Neutrophil (primary cell): ENCODE measurements around the gene OAT.

ENCODE experiments used
- H3K27ac ChIP-seq: fragments of 200-600 bp; sonication (generic); 2 replicates; pipeline ENCODE4 v1.5.1; 2016; ENCODE audit warnings: mild to moderate bottlenecking, moderate library complexity
- H3K27me3 ChIP-seq: fragments of 200-600 bp; sonication (generic); 2 replicates; pipeline ENCODE4 v1.6.0; 2016; ENCODE audit warnings: mild to moderate bottlenecking
- H3K36me3 ChIP-seq: fragments of 200-600 bp; sonication (generic); 2 replicates; pipeline ENCODE4 v1.5.1; 2017
- H3K4me1 ChIP-seq, 2 experiments: fragments of 200-600 bp in 1 of 2; sonication (generic) in 1 of 2; 1 replicate in 1 of 2; 2 replicates in 1 of 2; pipeline versions ENCODE4 v1.5.1 to v1.6.1; 2013 to 2016; ENCODE audit warnings: low read depth in 1 of 2, low read length in 1 of 2, mild to moderate bottlenecking in 1 of 2, moderate library complexity in 1 of 2; ENCODE audit not compliant: control insufficient read depth in 1 of 2, insufficient read depth in 1 of 2
- H3K4me3 ChIP-seq, 2 experiments: fragments of 200-600 bp in 1 of 2; sonication (generic) in 1 of 2; 1 replicate in 1 of 2; 2 replicates in 1 of 2; pipeline ENCODE4 v1.5.1; 2013 to 2016; ENCODE audit warnings: low read depth in 1 of 2, low read length in 1 of 2, mild to moderate bottlenecking in 1 of 2, moderate library complexity in 1 of 2
- H3K9me3 ChIP-seq: fragments of 200-600 bp; sonication (generic); 2 replicates; pipeline ENCODE4 v1.5.1; 2016
- CTCF ChIP-seq: fragments of 200-600 bp; sonication (generic); IDR thresholded peaks from 2 replicates; pipeline ENCODE4 v1.5.1; 2016; ENCODE audit warnings: antibody characterized with exemption

Gene OAT

GRCh38 chr10:124388823-124389612, 29.7 kb downstream of the OAT start:
- H3K27ac ChIP-seq, result peak overlapping the region; percentile 43
- peak; percentile 99 for TF ChIP-seq CTCF

GRCh38 chr10:124388476-124388822, 30.3 kb downstream of the OAT start:
- TF ChIP-seq CTCF, result no peak
- Histone ChIP-seq H3K4me3 (peak overlapping the region; percentile 69 to 75), H3K4me1 (peaks cover 10 to 13% of the 10 kb centered on the region in 2 experiments)

More at GRCh38 chr10:124388823-124389612, 29.7 kb downstream of the OAT start:
- peaks cover 10 to 13% of the 10 kb centered on the region in 2 experiments for H3K4me1 ChIP-seq
- H3K9me3 ChIP-seq, result no peaks in the 10 kb centered on the region
- peak overlapping the region; percentile 69 to 75 for H3K4me3 ChIP-seq
- H3K27me3 ChIP-seq, result peaks cover 38% of the 10 kb centered on the region
- H3K36me3 ChIP-seq, result no peaks in the 10 kb centered on the region

GRCh38 chr10:124387078-124387874, 31.4 kb downstream of the OAT start:
- Histone ChIP-seq H3K4me1 (peaks cover 10 to 13% of the 10 kb centered on the region in 2 experiments), H3K4me3 (no peak overlapping the region), H3K27me3 (peaks cover 50% of the 10 kb centered on the region), H3K36me3 (no peaks in the 10 kb centered on the region), H3K27ac (no peak overlapping the region), H3K9me3 (no peaks in the 10 kb centered on the region)
- no peak for TF ChIP-seq CTCF

More at GRCh38 chr10:124388476-124388822, 30.3 kb downstream of the OAT start:
- H3K9me3 ChIP-seq, result no peaks in the 10 kb centered on the region
- no peak overlapping the region for H3K27ac ChIP-seq
- no peaks in the 10 kb centered on the region for H3K36me3 ChIP-seq
- H3K27me3 ChIP-seq, result peaks cover 41% of the 10 kb centered on the region

- TF ChIP-seq CTCF, result no peak
- peaks cover 10 to 13% of the 10 kb centered on the region in 2 experiments for H3K4me1 ChIP-seq
- H3K4me3 ChIP-seq, result no peak overlapping the region
- no peak overlapping the region for H3K27ac ChIP-seq
- H3K36me3 ChIP-seq, result no peaks in the 10 kb centered on the region
- H3K27me3 ChIP-seq, result peaks cover 57% of the 10 kb centered on the region
- no peaks in the 10 kb centered on the region for H3K9me3 ChIP-seq
Measured at GRCh38 chr10:124386186-124387077, 32.3 kb downstream of the OAT start.

- Histone ChIP-seq H3K4me3 (no peak overlapping the region), H3K27ac (no peak overlapping the region), H3K36me3 (no peaks in the 10 kb centered on the region), H3K9me3 (no peaks in the 10 kb centered on the region), H3K4me1 (peaks cover 10 to 13% of the 10 kb centered on the region in 2 experiments), H3K27me3 (peaks cover 57% of the 10 kb centered on the region)
- TF ChIP-seq CTCF, result no peak
Measured at GRCh38 chr10:124385627-124386185, 33.0 kb downstream of the OAT start.
